ENCODE measurements around the gene TMEM59.

GRCh38 chr1:53995683-53996082, 57.3 kb downstream of the TMEM59 start:
- no peak for TF ChIP-seq SUZ12 (IDR thresholded peaks at IDR 0.05; ENCODE audit: extremely low read depth, insufficient read depth, insufficient read length)
- no peak for TF ChIP-seq YY1 (IDR thresholded peaks at IDR 0.05; ENCODE audit: insufficient read depth, insufficient read length)
- TF ChIP-seq ZNF274 (IDR thresholded peaks at IDR 0.05; ENCODE audit: low read depth, low read length), result no peak

Data from NT2/D1 (cell line).